Activated CD8-positive, alpha-beta memory T cell treated with anti-CD3 and anti-CD28 coated beads, Interleukin-2, amount 50 U/mL, for 48 hours (primary cell): ENCODE data around the gene PLA2G2A.
"Not testable (repeated sequence)": the region's sequence is repeated elsewhere in the genome, so short reads cannot be mapped to it uniquely, and the experiment has no call there.

Source experiments
- DNase-seq: peaks from one replicate; pipeline ENCODE4 v3.0.0-alpha.2; 2020

The PLA2G2A gene

DNA sequence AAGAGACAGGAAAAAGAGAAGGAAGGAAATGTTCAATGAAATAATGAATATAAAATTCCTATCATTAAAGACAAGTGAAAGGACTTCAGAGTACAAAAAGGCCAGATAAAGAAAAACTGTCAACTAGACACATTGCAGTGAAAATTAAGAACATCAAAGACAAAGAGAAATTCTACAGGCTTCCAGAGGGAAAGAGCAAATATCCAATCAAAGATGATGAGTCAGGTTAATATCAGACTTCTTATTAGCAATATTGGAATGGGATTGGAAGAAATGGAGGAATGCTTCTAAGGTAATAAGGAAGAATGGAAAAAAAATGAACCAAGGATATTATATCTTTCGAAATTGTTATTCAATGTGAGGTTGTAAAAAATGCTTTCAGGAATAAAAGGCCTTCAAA lies 7.8 kb downstream of the PLA2G2A start:
- no peak for DNase-seq

GRCh38 chr1:19969898-19970660 lies 9.3 kb downstream of the PLA2G2A start:
- DNase-seq = no peak

- no peak for DNase-seq
These were observed 11.6 kb downstream of the PLA2G2A start for GRCh38 chr1:19967808-19968207.

GRCh38 chr1:19964542-19964941 lies 14.9 kb downstream of the PLA2G2A start:
- no peak for DNase-seq

DNA sequence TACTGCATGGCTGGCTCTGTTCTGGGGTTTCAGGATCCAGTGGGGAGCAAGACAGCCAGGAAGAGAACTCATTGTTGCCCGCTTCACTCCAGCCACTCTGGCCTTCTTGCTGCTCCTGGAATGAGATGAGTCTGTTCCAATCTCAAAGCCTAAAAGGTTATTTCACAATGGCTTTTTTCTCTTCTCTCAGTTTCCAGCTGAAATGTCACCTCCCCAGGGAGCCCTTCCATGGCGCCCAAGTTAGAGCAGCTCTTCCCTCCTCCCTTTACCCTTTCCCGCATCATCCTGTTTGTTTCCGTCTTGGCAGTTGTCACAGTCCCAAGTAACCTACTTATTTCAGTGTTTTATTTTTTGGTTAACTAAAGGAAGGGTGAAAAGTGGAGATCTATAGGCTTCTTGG lies 15.8 kb downstream of the PLA2G2A start:
- no peak for DNase-seq

- no peak for DNase-seq
These were observed 18.8 kb downstream of the PLA2G2A start for GRCh38 chr1:19960591-19960990.

DNA sequence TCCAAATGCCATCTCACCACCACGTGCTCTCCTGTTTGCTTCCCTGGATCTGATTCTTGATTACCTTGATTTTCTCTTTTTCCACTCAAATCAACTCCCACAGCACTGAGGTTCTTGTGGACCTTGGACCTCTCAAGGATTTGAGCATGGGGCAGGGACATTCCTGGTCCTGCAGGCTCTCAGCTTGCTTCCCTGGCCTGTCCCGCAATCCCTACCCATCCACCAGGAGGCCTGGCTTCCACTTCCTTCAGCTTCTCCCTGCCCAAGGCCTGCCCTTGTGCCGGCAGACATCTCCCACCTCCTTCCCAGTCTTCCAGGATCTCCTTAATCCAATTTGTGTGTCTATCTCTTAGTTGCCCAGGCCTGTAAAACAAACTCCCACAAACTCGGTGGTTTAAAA lies 21.6 kb downstream of the PLA2G2A start:
- DNase-seq = no peak

DNA sequence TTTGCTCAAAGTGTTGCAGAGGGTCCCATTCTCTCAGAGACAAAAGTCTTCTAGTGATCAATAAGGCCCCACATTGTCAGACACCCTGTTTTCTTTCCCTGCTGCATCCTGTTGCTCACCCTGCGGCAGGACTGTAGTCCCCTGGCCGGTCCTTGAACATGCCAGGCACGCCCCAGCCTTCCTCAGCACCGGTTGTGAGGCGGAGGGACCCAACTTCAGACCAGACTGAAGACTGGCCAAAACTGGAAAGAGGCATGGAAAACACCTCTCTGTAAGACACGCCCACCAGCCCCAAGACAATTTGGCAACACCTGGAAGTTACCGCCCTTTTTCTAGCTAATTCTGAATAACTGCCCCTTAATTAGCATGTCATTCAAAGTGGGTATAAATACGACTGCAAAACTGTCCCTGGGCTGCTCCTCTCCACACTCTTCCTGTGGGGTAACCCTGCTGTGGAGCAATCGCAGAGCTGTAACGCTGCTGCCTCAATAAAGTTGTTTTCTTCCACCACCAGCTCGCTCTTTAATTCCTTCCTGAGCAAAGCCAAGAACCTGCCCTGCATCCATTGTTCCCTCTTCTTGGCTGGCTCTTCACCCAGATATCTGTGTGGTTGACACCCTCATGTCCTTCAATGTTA lies 23.8 kb downstream of the PLA2G2A start:
- no peak for DNase-seq

DNA sequence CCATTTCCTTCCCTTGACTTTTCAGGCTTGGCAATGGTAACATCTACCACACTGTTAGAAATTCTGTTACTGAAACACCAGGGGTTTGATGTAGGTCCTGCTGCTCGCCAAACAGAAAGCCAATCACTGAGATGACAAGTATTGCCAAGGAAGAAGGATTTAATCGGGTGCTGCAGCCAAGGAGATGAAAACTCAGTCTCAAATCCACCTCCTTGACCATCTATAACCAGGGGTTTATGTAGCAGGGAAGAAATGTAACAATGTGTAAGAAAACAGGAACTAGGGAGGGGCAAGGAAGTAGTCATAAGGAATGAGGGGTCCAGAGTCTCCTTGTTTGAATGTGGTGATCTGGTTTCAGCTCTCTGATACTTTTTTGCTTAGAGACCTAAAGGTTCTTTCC lies 25.4 kb downstream of the PLA2G2A start:
- DNase-seq = no peak

- DNase-seq = no peak
These were observed 30.4 kb downstream of the PLA2G2A start for GRCh38 chr1:19949016-19949415.

DNA sequence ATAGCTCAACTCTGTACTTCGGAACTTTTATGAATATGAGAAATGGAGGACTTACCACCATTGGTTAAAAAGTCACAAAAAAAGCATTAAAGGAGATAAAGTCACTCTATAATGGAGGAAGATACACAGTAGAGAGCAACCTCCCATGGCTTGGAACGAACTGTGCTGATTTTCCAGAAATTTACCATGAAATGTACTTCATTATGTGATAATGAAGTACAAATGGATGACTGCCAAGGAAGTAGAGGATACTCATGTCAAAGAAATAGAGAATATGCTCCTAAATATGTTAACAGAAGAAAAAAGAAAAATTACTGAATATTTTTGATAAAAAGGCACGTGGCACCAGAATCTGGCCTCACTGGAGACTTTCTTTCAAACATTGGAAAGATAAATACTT lies 32.4 kb downstream of the PLA2G2A start:
- DNase-seq = no peak

- no peak for DNase-seq
These were observed 33.1 kb downstream of the PLA2G2A start for GRCh38 chr1:19946331-19946751.

GRCh38 chr1:19945914-19946313 lies 33.5 kb downstream of the PLA2G2A start:
- DNase-seq = no peak

- no peak for DNase-seq
These were observed 36.8 kb downstream of the PLA2G2A start for GRCh38 chr1:19942657-19943056.

DNA sequence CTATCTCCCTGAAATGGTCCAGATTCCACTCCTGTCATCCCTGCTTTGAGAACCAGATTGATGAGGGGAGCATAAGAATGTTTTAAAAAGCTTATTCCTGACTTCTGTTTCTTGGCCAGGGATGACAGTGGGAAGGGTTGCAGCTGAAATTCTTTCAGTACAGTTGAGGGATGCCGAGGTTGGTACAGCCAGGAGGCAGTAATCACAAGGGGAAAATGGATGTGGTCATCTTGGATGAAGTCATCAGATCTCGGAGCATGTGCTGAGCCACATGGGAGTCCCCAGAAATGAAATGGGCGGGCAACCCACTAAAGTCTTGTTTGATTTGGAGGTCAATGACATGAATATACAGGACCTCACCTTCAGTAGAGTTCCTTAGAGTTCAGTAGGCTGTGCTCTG lies 37.3 kb downstream of the PLA2G2A start:
- DNase-seq = no peak

- DNase-seq = no peak
These were observed 38.2 kb downstream of the PLA2G2A start for GRCh38 chr1:19941206-19941568.

DNA sequence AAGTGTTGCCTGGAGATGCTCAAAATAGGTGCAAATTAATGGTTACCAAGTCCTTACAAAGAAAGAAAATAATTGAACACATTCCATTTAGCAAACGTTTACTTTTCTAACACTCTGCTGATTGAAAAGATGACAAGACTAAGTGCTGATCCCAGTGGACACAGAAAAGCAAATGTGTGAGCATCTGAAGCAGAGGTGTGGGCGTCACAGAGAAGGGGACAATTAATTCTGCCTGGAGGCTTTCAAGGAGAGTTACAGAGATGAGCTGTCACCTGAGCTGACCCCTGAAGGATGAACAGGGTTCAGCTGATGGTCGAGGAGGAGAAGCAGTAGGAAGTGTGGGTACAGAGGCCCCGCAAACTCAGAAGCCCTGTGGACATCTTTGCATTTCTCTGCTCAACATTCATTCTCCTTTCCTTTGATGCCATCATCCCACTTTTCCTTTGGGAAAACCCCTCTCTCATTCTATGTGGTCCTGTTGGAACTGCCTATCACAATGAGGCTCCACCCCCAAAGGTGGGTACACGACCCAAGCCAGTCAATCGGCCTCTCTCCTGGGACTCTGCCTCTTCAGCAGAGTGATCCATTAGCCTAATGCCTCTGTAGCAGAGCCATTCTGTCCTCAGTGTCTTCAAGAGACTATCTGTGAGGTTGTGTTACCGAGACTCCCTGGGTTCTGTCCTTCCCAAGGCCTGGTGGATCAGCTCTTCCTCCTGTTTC lies 38.8 kb downstream of the PLA2G2A start:
- DNase-seq = no peak

GRCh38 chr1:19938472-19938871 lies 40.9 kb downstream of the PLA2G2A start:
- DNase-seq = no peak

GRCh38 chr1:19936061-19936750 lies 43.2 kb downstream of the PLA2G2A start:
- DNase-seq = no peak

GRCh38 chr1:19934336-19934735 lies 45.1 kb downstream of the PLA2G2A start:
- DNase-seq = no peak

GRCh38 chr1:19932866-19933265 lies 46.6 kb downstream of the PLA2G2A start:
- DNase-seq = no peak

DNA sequence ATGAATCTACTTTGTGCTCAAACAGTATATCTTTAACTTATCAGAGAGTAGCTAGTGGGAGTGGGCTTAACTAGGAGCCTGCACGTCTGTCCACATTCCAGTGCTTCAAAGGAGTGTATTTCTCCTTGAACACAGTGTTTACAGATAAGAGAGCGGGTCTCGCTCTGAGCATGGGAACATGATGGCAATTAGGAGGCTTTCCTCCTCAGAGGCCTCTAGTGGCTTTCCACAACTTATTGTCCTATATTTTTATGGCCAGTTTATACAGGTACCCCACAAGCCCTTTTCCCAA lies 52.3 kb downstream of the PLA2G2A start:
- DNase-seq = not testable (repeated sequence)

DNA sequence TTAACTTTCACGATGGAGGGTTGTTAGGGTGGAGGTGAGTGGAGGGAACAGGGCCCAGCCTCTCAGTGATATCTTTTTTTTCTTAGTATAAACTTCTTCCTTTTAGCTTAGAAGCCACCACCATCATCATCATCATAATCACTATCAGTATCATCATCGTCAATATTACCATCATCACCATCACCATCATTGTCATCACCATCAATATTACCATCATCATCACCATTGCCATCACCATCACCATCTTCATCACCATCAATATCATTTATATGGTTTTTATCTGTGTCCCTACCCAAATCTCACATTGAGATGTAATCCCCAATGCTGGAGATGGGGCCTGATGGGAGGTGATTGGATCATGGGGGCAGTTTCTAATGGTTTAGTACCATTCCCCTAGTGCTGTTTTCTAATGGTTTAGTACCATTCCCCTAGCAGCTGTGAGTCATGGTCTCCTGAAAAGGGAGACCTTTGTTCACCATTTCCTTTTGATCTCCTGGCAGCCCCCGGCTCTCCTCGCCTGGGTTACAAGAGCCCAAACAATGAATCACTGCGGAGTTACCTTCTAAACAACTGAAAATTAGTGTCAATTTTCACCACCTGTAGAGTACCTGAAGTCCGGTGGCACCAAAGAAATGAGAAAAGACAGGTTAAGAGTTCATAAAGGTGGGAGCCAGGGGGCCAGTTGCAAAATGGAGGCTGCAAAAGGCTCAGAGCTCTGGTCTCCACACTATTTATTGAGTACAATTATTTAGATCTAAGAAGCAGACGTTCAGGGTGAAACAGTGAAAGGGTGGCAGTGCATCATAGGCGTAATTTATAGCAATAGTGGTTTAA lies 52.9 kb downstream of the PLA2G2A start:
- DNase-seq = no peak
